ENCODE data around the gene VASN.

DNA sequence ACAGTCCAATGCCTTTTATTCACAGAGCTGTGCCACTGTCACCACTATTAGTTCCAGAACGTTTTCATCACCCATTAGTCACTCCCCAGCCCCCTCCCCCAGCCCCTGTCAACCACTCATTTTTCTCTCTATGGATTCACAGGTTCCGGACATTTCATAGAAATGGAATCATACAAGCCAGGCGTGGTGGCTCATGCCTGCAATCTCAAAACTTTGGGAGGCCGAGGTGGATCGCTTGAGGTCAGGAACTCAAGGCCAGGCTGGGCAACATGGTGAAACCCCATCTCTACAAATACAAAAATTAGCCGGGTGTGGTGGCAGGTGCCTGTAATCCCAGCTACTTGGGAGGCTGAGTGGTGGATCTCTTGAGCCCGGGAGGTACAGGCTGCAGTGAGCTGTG lies 19.8 kb upstream of the VASN start:
- TF ChIP-seq CTCF (IDR thresholded peaks at IDR 0.05) (no peak), POLR2A (IDR thresholded peaks at IDR 0.05) (no peak)
